Measurements from ENCODE around the gene NEK4. TPM values are rescaled to one million over a fixed set of nuclear protein-coding genes. Genes with fewer than 3 reads are reported as not detected.

NEK4 gene
- total and polyA plus RNA-seq, 2 of the 13 experiments (the other 11 are each of a cell fraction or from before 2014, with no cell fraction given) = 16.5 to 38.0 TPM

- no peak for TF ChIP-seq ZC3H4 (CRISPR knock-in tag; IDR thresholded peaks at IDR 0.05; ENCODE audit: borderline replicate concordance)
- peak; percentile 89 for TF ChIP-seq HOXA3 (CRISPR knock-in tag; IDR thresholded peaks at IDR 0.05)
- TF ChIP-seq POLR2AphosphoS2 (IDR thresholded peaks at IDR 0.05; ENCODE audit: low read depth, low read length) = 0 out of 2 replicates have a peak, but pooled peaks have one; percentile 81
- peak; percentile 62; the same call in 1 of the 2 replicates for TF ChIP-seq PITX1 (CRISPR knock-in tag; IDR thresholded peaks at IDR 0.05)
- TF ChIP-seq PBX3 (CRISPR knock-in tag; IDR thresholded peaks at IDR 0.05; ENCODE audit: borderline replicate concordance) = 0 out of 2 replicates have a peak, but pooled peaks have one; percentile 25
- TF ChIP-seq MIER2 (CRISPR knock-in tag; IDR thresholded peaks at IDR 0.05) = peak; percentile 74
- peak; percentile 88; the same call in 1 of the 2 replicates for TF ChIP-seq ZGPAT (CRISPR knock-in tag; IDR thresholded peaks at IDR 0.05)
- peak; percentile 69; the same call in 1 of the 2 replicates for TF ChIP-seq ZNF543 (CRISPR knock-in tag; IDR thresholded peaks at IDR 0.05)
- no peak for TF ChIP-seq JDP2 (CRISPR knock-in tag; IDR thresholded peaks at IDR 0.05; ENCODE audit: borderline replicate concordance)
- no peak for TF ChIP-seq MAZ (IDR thresholded peaks at IDR 0.05; ENCODE audit: borderline replicate concordance, low read depth, low read length)
- TF ChIP-seq MAZ (CRISPR knock-in tag; IDR thresholded peaks at IDR 0.05; ENCODE audit: low read depth) = peak; percentile 90
- 0 out of 2 replicates have a peak, but pooled peaks have one; percentile 64 for TF ChIP-seq ARNT2 (CRISPR knock-in tag; IDR thresholded peaks at IDR 0.05; ENCODE audit: low read depth)
- peak; percentile 97 for TF ChIP-seq HDAC1 (CRISPR knock-in tag; IDR thresholded peaks at IDR 0.05)
- peak; percentile 95; the same call in 1 of the 2 replicates for TF ChIP-seq CSRNP1 (CRISPR knock-in tag; IDR thresholded peaks at IDR 0.05)
- TF ChIP-seq IKZF5 (CRISPR knock-in tag; IDR thresholded peaks at IDR 0.05) = peak; percentile 79
- TF ChIP-seq CCDC6 (CRISPR knock-in tag; IDR thresholded peaks at IDR 0.05) = peak; percentile 55
- TF ChIP-seq ZSCAN5A (CRISPR knock-in tag; IDR thresholded peaks at IDR 0.05; ENCODE audit: borderline replicate concordance) = peak; percentile 87; the same call in 1 of the 2 replicates
Observed at GRCh38 chr3:52685709-52686691, 84.7 kb downstream of the NEK4 start, which contains the start of the genes GNL3 and PBRM1 (continued).

Measured in HepG2 (cell line).